Endothelial cell of umbilical vein (primary cell): Measurements from ENCODE around the gene SAXO1. TPM values are rescaled to one million over a fixed set of nuclear protein-coding genes. Genes with fewer than 3 reads are reported as not detected.

Source experiments
- BruUV-seq: library from RNA; stranded (reverse); fragments of 400-500 nt; replicated peaks from 2 replicates; lab custom pipeline; 2021; lab: Mats Ljungman, UMichigan
- CTCF ChIA-PET: fragments of 300-600, 350-600 bp; sonication (Branson Sonifier 250); formaldehyde crosslinking; loops from one replicate; lab custom pipeline; 2021; ENCODE audit warnings: antibody characterized with exemption, inconsistent platforms; lab: Charles Lee
- POLR2A ChIA-PET: fragments of 300-600, 350-600 bp; sonication (Branson Sonifier 250); formaldehyde crosslinking; loops from one replicate; lab custom pipeline; 2021; ENCODE audit warnings: antibody characterized with exemption, inconsistent platforms; lab: Charles Lee
- DNase-seq: peaks from one replicate; pipeline ENCODE4 v3.0.0-alpha.2; 2011; ENCODE audit warnings: low read depth, low spot score
- FAIRE-seq: peaks from 2 replicates; lab custom pipeline; 2011; peaks lifted over from hg19 to GRCh38; lab: Jason Lieb, UNC
- H2AFZ ChIP-seq: 2 replicates; pipeline ENCODE4 v1.6.0; 2012; ENCODE audit warnings: low read depth, low read length, control low read depth, inconsistent platforms
- H3K27ac ChIP-seq: 2 replicates; pipeline ENCODE4 v1.5.1; 2011; ENCODE audit warnings: low read depth, mild to moderate bottlenecking, control low read depth, low read length, moderate library complexity; ENCODE audit not compliant: insufficient read depth
- H3K27me3 ChIP-seq, 2 experiments: 2 replicates each; pipeline versions ENCODE4 v1.6.0 to v1.6.1; 2011; ENCODE audit warnings: low read length in 2 of 2, mixed read lengths in 1 of 2; ENCODE audit not compliant: control insufficient read depth in 2 of 2, insufficient read depth in 2 of 2
- H3K36me3 ChIP-seq, 2 experiments: 2 replicates in 1 of 2; 3 replicates in 1 of 2; pipeline ENCODE4 v1.5.1; 2011; ENCODE audit warnings: low read length in 2 of 2, mild to moderate bottlenecking in 1 of 2, moderate library complexity in 1 of 2; ENCODE audit not compliant: control insufficient read depth in 2 of 2, insufficient read depth in 2 of 2; ENCODE audit errors: extremely low read depth in 1 of 2
- H3K4me1 ChIP-seq: 3 replicates; pipeline ENCODE4 v1.5.1; 2011; ENCODE audit warnings: mild to moderate bottlenecking, low read length; ENCODE audit not compliant: control insufficient read depth, insufficient read depth; ENCODE audit errors: extremely low read depth
- H3K4me2 ChIP-seq: 2 replicates; pipeline ENCODE4 v1.6.1; 2011; ENCODE audit warnings: low read length, control low read depth, mixed read lengths; ENCODE audit not compliant: insufficient read depth
- H3K4me3 ChIP-seq, 3 experiments: fragments of 200-600 bp in 1 of 3; sonication (generic), shearing (Covaris generic) in 1 of 3; replicated peaks in 1 of 3; 2 replicates each; pipeline ENCODE4 v1.5.1; 2011 to 2016; ENCODE audit warnings: control low read depth in 3 of 3, low read length in 3 of 3, mild to moderate bottlenecking in 2 of 3, inconsistent platforms in 1 of 3, low read depth in 1 of 3, moderate library complexity in 1 of 3; ENCODE audit not compliant: insufficient read depth in 1 of 3
- H3K79me2 ChIP-seq: 2 replicates; pipeline ENCODE4 v1.6.0; 2012; ENCODE audit warnings: low read length, inconsistent platforms; ENCODE audit not compliant: control insufficient read depth, insufficient read depth
- H3K9ac ChIP-seq: replicated peaks from 2 replicates; pipeline ENCODE3; 2011; ENCODE audit warnings: low read length, control low read depth; ENCODE audit not compliant: insufficient read depth; ENCODE audit errors: extremely low read depth
- H3K9me1 ChIP-seq: replicated peaks from 3 replicates; pipeline ENCODE4 v1.6.0; 2011; ENCODE audit warnings: mild to moderate bottlenecking, low read length; ENCODE audit not compliant: control insufficient read depth, insufficient read depth; ENCODE audit errors: extremely low read depth
- H3K9me3 ChIP-seq: replicated peaks from 2 replicates; pipeline ENCODE4 v1.5.1; 2012; ENCODE audit warnings: low read length, inconsistent platforms; ENCODE audit not compliant: control insufficient read depth, insufficient read depth
- H4K20me1 ChIP-seq: replicated peaks from 2 replicates; pipeline ENCODE3; 2011; ENCODE audit warnings: mild to moderate bottlenecking, low read length; ENCODE audit not compliant: control insufficient read depth, insufficient read depth; ENCODE audit errors: extremely low read depth
- EZH2 ChIP-seq: IDR thresholded peaks from 2 replicates; pipeline ENCODE4 v1.6.1; 2012; ENCODE audit warnings: borderline replicate concordance, low read depth, mild to moderate bottlenecking, moderate library complexity, low read length, inconsistent platforms; ENCODE audit not compliant: severe bottlenecking
- FOS ChIP-seq: IDR thresholded peaks from 2 replicates; pipeline ENCODE4 v1.6.1; 2011; ENCODE audit warnings: mild to moderate bottlenecking, low read length, moderate library complexity, borderline replicate concordance; ENCODE audit not compliant: insufficient read depth
- GATA2 ChIP-seq: IDR thresholded peaks from 2 replicates; pipeline ENCODE4 v1.7.0; 2011; ENCODE audit warnings: low read depth, mild to moderate bottlenecking, moderate library complexity, mixed read lengths, low read length; ENCODE audit not compliant: insufficient read length, insufficient read depth
- JUN ChIP-seq: IDR thresholded peaks from 2 replicates; pipeline ENCODE4 v1.6.1; 2011; ENCODE audit warnings: borderline replicate concordance, low read depth; ENCODE audit not compliant: insufficient read length, insufficient read depth
- MYC ChIP-seq: IDR thresholded peaks from one replicate; pipeline ENCODE4 v1.6.1; 2011; ENCODE audit warnings: mild to moderate bottlenecking, low read depth, low read length
- POLR2A ChIP-seq: IDR thresholded peaks from 2 replicates; pipeline ENCODE4 v1.6.1; 2012; ENCODE audit warnings: low read depth, mild to moderate bottlenecking, control low read depth, low read length
- POLR2AphosphoS5 ChIP-seq: IDR thresholded peaks from 2 replicates; pipeline ENCODE4 v1.6.1; 2012; ENCODE audit warnings: low read depth, mild to moderate bottlenecking, control low read depth, low read length, moderate library complexity; ENCODE audit not compliant: insufficient read depth
- dilution Hi-C: fragments of 300-500 bp; cut with MboI; formaldehyde crosslinking; loops from one replicate; pipeline ENCODE4 v1.15.0; 2019; ENCODE audit warnings: low sequenced_read_pairs; ENCODE audit not compliant: extremely low pct_ligation_motif_present
- intact Hi-C: fragments of 100-400 bp; cut with micrococcal nuclease; formaldehyde crosslinking; loops from one replicate; pipeline ENCODE4 v1.10.0; 2022
- polyA plus RNA-seq, 4 experiments: library from polyadenylated mRNA; depleted of rRNA in 3 of 4; stranded (reverse) in 3 of 4; unstranded in 1 of 4; fragments of >200 nt; gene quantifications; 2 replicates each; pipeline versions ENCODE4 v1.2.1 to v1.2.3, GENCODE V29; 2011 to 2012; ENCODE audit warnings: missing spikeins in 1 of 4
- total RNA-seq: library from RNA; stranded (reverse); gene quantifications from 2 replicates; pipeline ENCODE4 v1.2.3, GENCODE V29; 2021
- TF ChIP-seq, protein P1 (sequence below): IDR thresholded peaks from 2 replicates; pipeline ENCODE4 v1.6.1; 2011; ENCODE audit not compliant: insufficient read depth, insufficient read length
- TF ChIP-seq, protein P2 (sequence below), 2 donors: IDR thresholded peaks; 1 replicate in 1 of 2; 2 replicates in 1 of 2; pipeline ENCODE4 v1.5.1; 2011; ENCODE audit warnings: low read length in 2 of 2, mild to moderate bottlenecking in 2 of 2, moderate library complexity in 2 of 2, control low read depth in 1 of 2, inconsistent platforms in 1 of 2, low read depth in 1 of 2; ENCODE audit not compliant: insufficient read depth in 1 of 2; ENCODE audit errors: extremely low read depth in 1 of 2

The SAXO1 gene
- total and polyA plus RNA-seq, 2 donors (not counting 3 experiments of a cell fraction or from before 2014, with no cell fraction given) = not detected

DNA sequence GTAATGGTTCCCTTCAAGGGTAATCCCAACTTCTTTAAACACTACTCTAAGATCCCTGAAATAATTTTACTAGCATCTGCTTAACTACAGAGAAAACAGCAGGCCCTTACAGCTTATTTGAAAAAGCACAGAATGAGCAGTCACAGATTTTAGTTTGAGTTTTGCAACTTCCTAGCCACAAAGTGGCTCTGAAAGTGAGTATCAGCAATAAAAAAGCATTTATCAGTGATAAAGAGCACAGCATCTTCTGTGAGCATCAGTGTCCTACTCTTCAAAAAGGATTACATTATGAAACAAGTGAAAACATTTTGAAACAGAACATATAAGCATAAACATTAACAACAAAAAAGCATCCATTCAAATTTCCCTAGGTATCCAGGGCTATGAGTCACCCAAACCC lies 45.0 kb downstream of the SAXO1 start:
- H3K9me1 ChIP-seq = no peaks in the 10 kb centered on the region
- intact Hi-C loops (no loop called here), dilution Hi-C loops (no loop called here)
- no peak overlapping the region for H3K27ac ChIP-seq
- TF ChIP-seq POLR2A = no peak
- TF ChIP-seq GATA2 = no peak
- no peak for TF ChIP-seq FOS
- TF ChIP-seq JUN = no peak
- H3K4me3 ChIP-seq = no peak overlapping the region
- H3K27me3 ChIP-seq = no peaks in the 10 kb centered on the region
- no peak for FAIRE-seq
- no peak overlapping the region for H3K4me2 ChIP-seq
- no peaks in the 10 kb centered on the region for H4K20me1 ChIP-seq
- no peak overlapping the region for H3K9ac ChIP-seq
- BruUV-seq = no TSS peak
- ChIA-PET CTCF (interaction anchor here (0.8 kb wide), 1 partner anchor 8 kb away, joined by 3 read pairs; no protein-coding TSS in a partner anchor), POLR2A (no interaction called here)
- no peaks in the 10 kb centered on the region for H3K79me2 ChIP-seq
- H3K9me3 ChIP-seq = no peaks in the 10 kb centered on the region
- H2AFZ ChIP-seq = no peak overlapping the region
- DNase-seq = no peak
- H3K4me1 ChIP-seq = no peaks in the 10 kb centered on the region
- no peaks in the 10 kb centered on the region for H3K36me3 ChIP-seq

DNA sequence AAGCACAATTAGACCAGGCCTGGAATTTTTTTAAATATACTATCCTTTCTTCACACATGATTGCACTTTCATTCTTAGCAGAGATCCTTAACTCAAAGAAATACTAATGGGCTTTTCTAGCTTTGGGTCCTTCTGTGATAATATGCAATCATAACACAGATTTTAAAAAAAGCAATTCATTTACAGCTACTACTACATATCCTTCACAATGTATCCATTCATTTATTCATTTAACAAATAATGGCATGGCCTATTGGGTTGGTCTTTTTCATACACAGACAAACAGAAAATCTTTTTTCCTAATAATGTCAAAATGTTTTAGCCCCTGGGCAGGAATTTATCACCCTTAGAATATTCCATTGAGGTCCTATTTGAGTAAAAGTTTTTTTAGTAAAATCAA lies 47.0 kb downstream of the SAXO1 start:
- POLR2A ChIA-PET = no interaction called here

More for the DNA sequence above, 47.0 kb downstream of the SAXO1 start:
- CTCF ChIA-PET = no interaction called here
- no peak overlapping the region for H3K9ac ChIP-seq
- no peaks in the 10 kb centered on the region for H3K4me1 ChIP-seq
- H3K79me2 ChIP-seq = no peaks in the 10 kb centered on the region
- no TSS peak for BruUV-seq
- DNase-seq = no peak
- no peak overlapping the region for H3K27ac ChIP-seq
- TF ChIP-seq, protein P1, sequence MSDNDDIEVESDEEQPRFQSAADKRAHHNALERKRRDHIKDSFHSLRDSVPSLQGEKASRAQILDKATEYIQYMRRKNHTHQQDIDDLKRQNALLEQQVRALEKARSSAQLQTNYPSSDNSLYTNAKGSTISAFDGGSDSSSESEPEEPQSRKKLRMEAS = no peak
- TF ChIP-seq POLR2AphosphoS5 (no peak), FOS (no peak), GATA2 (no peak), POLR2A (no peak), MYC (no peak), JUN (no peak), EZH2 (no peak)
- TF ChIP-seq, protein P2, sequence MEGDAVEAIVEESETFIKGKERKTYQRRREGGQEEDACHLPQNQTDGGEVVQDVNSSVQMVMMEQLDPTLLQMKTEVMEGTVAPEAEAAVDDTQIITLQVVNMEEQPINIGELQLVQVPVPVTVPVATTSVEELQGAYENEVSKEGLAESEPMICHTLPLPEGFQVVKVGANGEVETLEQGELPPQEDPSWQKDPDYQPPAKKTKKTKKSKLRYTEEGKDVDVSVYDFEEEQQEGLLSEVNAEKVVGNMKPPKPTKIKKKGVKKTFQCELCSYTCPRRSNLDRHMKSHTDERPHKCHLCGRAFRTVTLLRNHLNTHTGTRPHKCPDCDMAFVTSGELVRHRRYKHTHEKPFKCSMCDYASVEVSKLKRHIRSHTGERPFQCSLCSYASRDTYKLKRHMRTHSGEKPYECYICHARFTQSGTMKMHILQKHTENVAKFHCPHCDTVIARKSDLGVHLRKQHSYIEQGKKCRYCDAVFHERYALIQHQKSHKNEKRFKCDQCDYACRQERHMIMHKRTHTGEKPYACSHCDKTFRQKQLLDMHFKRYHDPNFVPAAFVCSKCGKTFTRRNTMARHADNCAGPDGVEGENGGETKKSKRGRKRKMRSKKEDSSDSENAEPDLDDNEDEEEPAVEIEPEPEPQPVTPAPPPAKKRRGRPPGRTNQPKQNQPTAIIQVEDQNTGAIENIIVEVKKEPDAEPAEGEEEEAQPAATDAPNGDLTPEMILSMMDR (IDR thresholded peaks at IDR 0.05; ENCODE audit: extremely low read depth in 1 of 2, insufficient read depth in 1 of 2, low read depth in 1 of 2, low read length in 2 of 2) = no peak
- H3K27me3 ChIP-seq = no peaks in the 10 kb centered on the region
- no peak overlapping the region for H3K4me2 ChIP-seq
- no peaks in the 10 kb centered on the region for H3K9me3 ChIP-seq
- no peak overlapping the region for H3K4me3 ChIP-seq
- no peaks in the 10 kb centered on the region for H4K20me1 ChIP-seq
- H3K36me3 ChIP-seq = no peaks in the 10 kb centered on the region
- no peak overlapping the region for H2AFZ ChIP-seq
- no peaks in the 10 kb centered on the region for H3K9me1 ChIP-seq
- dilution Hi-C loops = no loop called here
- intact Hi-C loops = no loop called here
- no peak for FAIRE-seq
